HepG2 (cell line): ENCODE results near the gene GADD45B. TPM values are rescaled to one million over a fixed set of nuclear protein-coding genes. Genes with fewer than 3 reads are reported as not detected.
"Not testable (repeated sequence)": the region's sequence is repeated elsewhere in the genome, so short reads cannot be mapped to it uniquely, and the experiment has no call there.

ENCODE experiments used
- ATAC-seq: fragments of 200-7000 bp; cut with Tn5 transposase; 3 replicates; pipeline ENCODE4 v1.9.1; 2020; ENCODE audit warnings: mild to moderate bottlenecking, moderate library complexity
- BruUV-seq: library from RNA; stranded (reverse); fragments of 400-500 nt; replicated peaks from 2 replicates; lab custom pipeline; 2021; lab: Mats Ljungman, UMichigan
- CTCF ChIA-PET: fragments of 300-600 bp; formaldehyde crosslinking; extraction: SDS; loops from one replicate; lab custom pipeline; 2021; ENCODE audit warnings: low total read pairs, inconsistent platforms, low intra/inter-chr PET ratio; lab: Yijun Ruan, JAX
- POLR2A ChIA-PET: fragments of 350-600 bp; sonication (Branson Sonifier 250); formaldehyde crosslinking; loops from one replicate; lab custom pipeline; 2020; ENCODE audit warnings: antibody characterized with exemption, inconsistent platforms; lab: Yijun Ruan, JAX
- DNase-seq: peaks from one replicate; pipeline ENCODE4 v3.0.0-alpha.2; 2015; ENCODE audit warnings: low spot score
- FAIRE-seq: peaks from 3 replicates; lab custom pipeline; 2011; peaks lifted over from hg19 to GRCh38; lab: Jason Lieb, UNC
- H2AFZ ChIP-seq: one replicate; pipeline ENCODE4 v1.6.1; 2011; ENCODE audit warnings: low read length, inconsistent platforms
- H3K27ac ChIP-seq: fragments of 300-600 bp; 3 replicates; pipeline ENCODE4 v1.8.0; 2011; ENCODE audit warnings: mixed run types, mild to moderate bottlenecking, mixed read lengths, low read length, inconsistent platforms; ENCODE audit not compliant: insufficient read depth; ENCODE audit errors: extremely low read length
- H3K27me3 ChIP-seq, 2 experiments: fragments of 200-600 bp in 1 of 2; 2 replicates in 1 of 2; 3 replicates in 1 of 2; pipeline versions ENCODE4 v1.6.0 to v1.8.0; 2011; ENCODE audit warnings: low read length in 2 of 2, mild to moderate bottlenecking in 2 of 2, moderate library complexity in 2 of 2, inconsistent platforms in 1 of 2; ENCODE audit not compliant: insufficient read depth in 2 of 2, control insufficient read depth in 1 of 2
- H3K36me3 ChIP-seq, 2 experiments: fragments of 200-600 bp in 1 of 2; replicated peaks in 1 of 2; 2 replicates in 1 of 2; 3 replicates in 1 of 2; pipeline versions ENCODE4 v1.5.1 to v1.8.0; 2011; ENCODE audit warnings: low read length in 2 of 2, inconsistent platforms in 1 of 2; ENCODE audit not compliant: insufficient read depth in 2 of 2, control insufficient read depth in 1 of 2
- H3K4me1 ChIP-seq: 2 replicates; pipeline ENCODE4 v1.5.1; 2012; ENCODE audit warnings: low read length, inconsistent platforms; ENCODE audit not compliant: insufficient read depth
- H3K4me2 ChIP-seq: 2 replicates; pipeline ENCODE4 v1.6.0; 2011; ENCODE audit warnings: low read depth, low read length, inconsistent platforms
- H3K4me3 ChIP-seq, 3 experiments: fragments of 200-600 bp in 1 of 3; sonication (generic), shearing (Covaris generic) in 1 of 3; replicated peaks in 1 of 3; 2 replicates each; pipeline ENCODE4 v1.5.1; 2011 to 2016; ENCODE audit warnings: low read length in 3 of 3, inconsistent platforms in 2 of 3, low read depth in 2 of 3, mild to moderate bottlenecking in 2 of 3, control low read depth in 1 of 3, mixed read lengths in 1 of 3; ENCODE audit not compliant: insufficient read depth in 1 of 3
- H3K79me2 ChIP-seq: one replicate; pipeline ENCODE4 v1.6.1; 2011; ENCODE audit warnings: low read length, inconsistent platforms; ENCODE audit not compliant: insufficient read depth
- H3K9ac ChIP-seq: 2 replicates; pipeline ENCODE4 v1.6.0; 2011; ENCODE audit warnings: mild to moderate bottlenecking, low read depth, low read length, inconsistent platforms; ENCODE audit not compliant: insufficient read depth
- H3K9me3 ChIP-seq: 2 replicates; pipeline ENCODE4 v1.5.1; 2012; ENCODE audit warnings: mild to moderate bottlenecking, low read length
- H4K20me1 ChIP-seq: 2 replicates; pipeline ENCODE4 v1.6.0; 2011; ENCODE audit warnings: inconsistent platforms, mild to moderate bottlenecking, low read length, moderate library complexity; ENCODE audit not compliant: insufficient read depth
- THAP7 ChIP-seq: sonication (generic); formaldehyde crosslinking; IDR thresholded peaks from 2 replicates; pipeline ENCODE4 v1.8.1; 2023; ENCODE audit warnings: mild to moderate bottlenecking, missing genetic modification reagents
- ZNF121 ChIP-seq: sonication (generic); formaldehyde crosslinking; IDR thresholded peaks from 2 replicates; pipeline ENCODE4 v1.5.0; 2020; ENCODE audit warnings: mild to moderate bottlenecking, missing genetic modification reagents
- ZNF770 ChIP-seq: sonication (generic); formaldehyde crosslinking; IDR thresholded peaks from 2 replicates; pipeline ENCODE4 v1.5.0; 2020; ENCODE audit warnings: mild to moderate bottlenecking, missing genetic modification reagents
- WGBS: methylation state at CpG from one replicate; pipeline ENCODE4 v1.1.6; 2017; ENCODE audit warnings: low lambda C conversion rate; 5-methylcytosine and 5-hydroxymethylcytosine counted together
- in situ Hi-C: cut with HindIII; loops from 2 replicates; pipeline ENCODE4 v1.10.0; 2017; ENCODE audit warnings: low pct_unique_long_range_greater_than_20kb; ENCODE audit not compliant: extremely low pct_ligation_motif_present
- intact Hi-C: fragments of 100-400 bp; cut with micrococcal nuclease; formaldehyde crosslinking; loops from one replicate; pipeline ENCODE4 v1.10.0; 2022; ENCODE audit not compliant: unreplicated experiment
- polyA plus RNA-seq, 8 experiments: library from polyadenylated mRNA; depleted of rRNA in 3 of 8; stranded (reverse) in 7 of 8; unstranded in 1 of 8; fragments of >200 nt; fragmentation: Illumina TruSeq in 4 of 8; extraction: Trizol in 4 of 8; gene quantifications; 2 replicates each; pipeline versions ENCODE4 v1.2.1 to v1.2.3, GENCODE V29; 2011 to 2016; ENCODE audit warnings: low read depth in 4 of 8, missing spikeins in 1 of 8, mixed read lengths in 1 of 8; ENCODE audit not compliant: insufficient read depth in 1 of 8
- total RNA-seq, 5 experiments: library from RNA; depleted of rRNA; stranded (reverse); fragments of >200 nt; fragmentation: Illumina TruSeq; extraction: Trizol; gene quantifications; 2 replicates each; pipeline ENCODE4 v1.2.3, GENCODE V29; 2016; ENCODE audit warnings: low read depth in 1 of 5

The GADD45B gene
- total and polyA plus RNA-seq, 2 of the 13 experiments (the other 11 are each of a cell fraction or from before 2014, with no cell fraction given): 4.6 to 34.1 TPM

GRCh38 chr19:2463694-2464093 lies 12.2 kb upstream of the GADD45B start:
- intact Hi-C loops: loop anchor here (2.0 kb wide), 1 partner anchor 37 kb away; the partner anchor contains the start of gene TIMM13
- H3K79me2 ChIP-seq, H3K36me3 ChIP-seq, H4K20me1 ChIP-seq, BruUV-seq, H3K27ac ChIP-seq, in situ Hi-C loops, FAIRE-seq, H3K9ac ChIP-seq, ATAC-seq, H3K27me3 ChIP-seq, H2AFZ ChIP-seq, H3K9me3 ChIP-seq, H3K4me3 ChIP-seq, CTCF ChIA-PET, DNase-seq: not testable (repeated sequence)
- Histone ChIP-seq H3K4me1 (peaks cover 46% of the 10 kb centered on the region), H3K4me2 (peak overlapping the region; percentile 68)
- POLR2A ChIA-PET: interaction anchor here (0.8 to 5.0 kb wide), 8 partner anchors 10 to 161 kb away, joined by 3 to 42 read pairs (median 4); partner anchors contain the start of genes GADD45B and TIMM13
- peak; percentile 68; the same call in 1 of the 2 replicates for TF ChIP-seq ZNF770 (CRISPR knock-in tag)
- 83% methylated on average over 5 of the region's 5 CpGs for WGBS

GRCh38 chr19:2464389-2464788 lies 11.5 kb upstream of the GADD45B start:
- DNase-seq (no peak), FAIRE-seq (no peak), ATAC-seq (no peak)
- TF ChIP-seq THAP7: no peak
- peak; percentile 46; the same call in 1 of the 2 replicates for TF ChIP-seq ZNF121 (CRISPR knock-in tag)
- Histone ChIP-seq H3K27me3 (no peaks in the 10 kb centered on the region; a peak in 1 of 5 replicates), H3K4me1 (peaks cover 51% of the 10 kb centered on the region), H3K27ac (no peak overlapping the region), H3K9ac (no peak overlapping the region), H3K9me3 (no peaks in the 10 kb centered on the region), H4K20me1 (no peaks in the 10 kb centered on the region), H3K4me2 (no peak overlapping the region; the same call in 1 of the 2 replicates), H3K4me3 (no peak overlapping the region), H2AFZ (no peak overlapping the region), H3K36me3 (no peaks in the 10 kb centered on the region), H3K79me2 (no peaks in the 10 kb centered on the region)
- no TSS peak for BruUV-seq
- in situ Hi-C loops (no loop called here), intact Hi-C loops (no loop called here)
- ChIA-PET CTCF (no interaction called here), POLR2A (interaction anchor here (5.0 kb wide), 1 partner anchor 12 kb away, joined by 42 read pairs; the partner anchor contains the start of gene GADD45B)
- 13% methylated on average over 5 of the region's 5 CpGs for WGBS
